ENCODE measurements around the gene PCSK1N.

The PCSK1N gene

GRCh38 chrX:48789366-48790220, 45.8 kb downstream of the PCSK1N start:
- no peak for DNase-seq (ENCODE audit: low read depth)

DNA sequence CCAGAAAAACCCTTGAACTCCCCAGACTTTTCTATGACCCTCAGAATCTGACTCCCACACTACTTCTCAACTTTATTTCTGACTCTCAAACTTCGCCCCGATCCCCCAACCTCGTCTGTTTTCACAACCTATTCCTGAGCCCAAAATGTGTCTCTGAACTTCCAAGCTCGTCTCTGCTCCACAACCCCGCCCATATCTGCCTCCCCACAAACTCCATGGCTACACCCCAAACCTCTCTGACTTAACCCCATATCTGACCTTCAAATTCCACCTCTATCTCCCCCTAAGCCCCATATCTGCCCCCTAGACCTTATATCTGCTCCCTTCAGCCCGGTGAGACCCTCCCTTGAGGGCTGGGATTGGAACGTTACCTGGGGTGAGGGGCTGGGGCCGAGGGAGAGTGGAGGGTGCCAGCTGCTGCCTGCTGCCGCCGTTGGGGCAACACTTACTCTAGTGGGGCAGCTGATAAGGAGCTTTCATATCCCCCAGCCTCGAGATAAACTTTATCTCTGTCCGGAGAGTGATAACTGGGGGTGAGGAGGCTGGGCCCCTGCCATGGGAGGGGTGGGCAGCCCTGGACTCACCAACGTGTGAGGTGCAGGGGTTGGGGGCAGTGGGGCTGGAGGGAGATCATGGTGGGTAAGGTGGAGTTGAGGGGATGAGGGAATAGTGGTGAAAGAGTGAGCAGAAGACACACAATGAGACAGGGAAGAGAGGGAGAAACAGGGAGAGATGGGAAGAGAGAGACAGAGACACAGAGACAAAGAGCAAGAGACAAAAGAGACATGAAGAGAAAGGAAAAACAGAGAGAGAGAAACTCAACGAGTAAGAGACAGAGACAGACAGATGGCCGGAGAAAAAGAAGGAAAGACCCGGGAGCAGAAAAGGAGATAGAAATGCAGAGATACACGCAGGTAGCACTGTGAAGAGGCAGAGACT, 47.6 kb downstream of the PCSK1N start:
- DNase-seq (ENCODE audit: low read depth) = no peak

GRCh38 chrX:48786825-48787504, 48.4 kb downstream of the PCSK1N start:
- no peak for DNase-seq (ENCODE audit: low read depth)

DNA sequence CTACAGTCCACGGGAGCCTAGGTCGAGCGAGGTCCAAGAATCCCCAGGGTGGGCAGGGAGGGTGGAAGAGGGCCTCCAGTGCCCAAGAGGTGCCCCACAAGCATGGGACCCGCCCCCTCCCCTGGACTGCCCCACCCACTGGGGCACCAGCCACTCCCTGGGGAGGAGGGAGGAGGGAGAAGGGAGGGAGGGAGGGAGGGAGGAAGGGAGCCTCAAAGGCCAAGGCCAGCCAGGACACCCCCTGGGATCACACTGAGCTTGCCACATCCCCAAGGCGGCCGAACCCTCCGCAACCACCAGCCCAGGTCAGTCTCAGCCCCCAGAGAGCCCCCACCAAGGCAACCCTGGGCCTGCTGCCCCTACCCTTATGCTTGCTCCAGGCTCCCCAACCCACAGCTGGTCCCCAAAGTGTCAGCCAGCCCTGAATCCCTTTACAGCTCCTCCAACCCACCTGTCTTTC, 49.0 kb downstream of the PCSK1N start, which contains the start of gene GATA1:
Gene GATA1, plus strand, starts transcription at position 250 of the 460 bp plus-strand sequence. CDS start 4,520 bp downstream, outside the sequence.
- no peak for DNase-seq (ENCODE audit: low read depth)

- no peak for DNase-seq (ENCODE audit: low read depth)
Measured at GRCh38 chrX:48785540-48786214, 49.7 kb downstream of the PCSK1N start.

DNA sequence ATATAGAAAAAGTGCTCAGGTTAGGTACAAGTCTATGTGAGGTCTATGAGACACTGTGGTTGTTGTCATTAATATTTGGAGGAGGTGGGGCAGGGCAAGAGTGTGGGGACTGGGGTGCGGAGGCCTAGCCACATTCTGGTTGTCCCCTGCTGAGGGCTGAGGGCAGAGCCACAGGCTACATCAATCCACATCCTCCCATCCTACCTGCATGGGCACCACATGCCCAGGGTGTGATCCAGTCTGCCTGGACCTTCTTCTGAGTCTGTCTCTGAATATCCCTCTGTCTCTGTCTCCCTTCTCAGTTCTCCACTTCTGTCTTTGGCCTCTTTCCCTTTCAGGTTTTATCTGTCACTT, 50.2 kb downstream of the PCSK1N start:
- DNase-seq (ENCODE audit: low read depth) = no peak

DNA sequence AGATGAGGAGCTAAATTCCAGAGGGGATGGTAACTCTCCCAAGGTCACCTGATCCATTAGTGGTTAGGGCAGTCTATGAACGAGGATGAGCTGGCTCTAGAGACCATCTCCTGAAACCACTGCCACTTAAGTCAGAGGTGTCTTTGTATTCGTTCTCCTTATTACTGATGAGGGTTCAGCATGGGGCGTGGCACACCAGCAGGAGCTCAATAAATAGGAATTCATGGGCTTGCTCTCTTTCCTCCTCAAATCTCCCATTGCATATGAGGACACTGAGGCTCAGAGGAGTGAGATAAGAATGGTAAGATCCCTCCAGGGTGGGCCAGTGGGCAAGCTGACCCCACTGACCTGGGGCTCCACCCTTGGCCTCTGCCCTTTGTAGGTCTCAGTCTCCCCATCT, 50.7 kb downstream of the PCSK1N start:
- no peak for DNase-seq (ENCODE audit: low read depth)

GRCh38 chrX:48782795-48783194, 52.6 kb downstream of the PCSK1N start:
- DNase-seq (ENCODE audit: low read depth) = no peak

DNA sequence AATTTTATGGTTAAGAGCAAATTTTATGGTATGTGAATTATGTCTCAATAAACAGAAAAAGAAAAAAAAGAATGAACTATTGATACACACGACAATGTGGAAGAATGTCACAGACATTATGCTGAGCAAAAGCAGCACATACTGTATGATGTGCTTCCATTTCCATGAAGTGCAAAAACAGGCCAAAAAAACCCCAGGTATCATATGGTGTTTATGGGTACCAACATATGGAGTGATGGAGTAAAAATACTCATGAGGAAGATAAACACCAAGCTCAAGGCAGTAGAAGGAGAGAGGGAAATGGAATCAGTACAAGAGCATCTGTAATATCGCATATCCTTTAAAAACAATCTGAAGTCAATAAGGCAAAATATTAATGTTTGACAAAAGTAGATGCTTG, 53.2 kb downstream of the PCSK1N start:
- no peak for DNase-seq (ENCODE audit: low read depth)

- no peak for DNase-seq (ENCODE audit: low read depth)
Measured at GRCh38 chrX:48781705-48782104, 53.7 kb downstream of the PCSK1N start.
